ENCODE measurements around the gene NXPH1. TPM values are rescaled to one million over a fixed set of nuclear protein-coding genes. Genes with fewer than 3 reads are reported as not detected.

The NXPH1 gene
- polyA plus RNA-seq, 1 donor (not counting 4 experiments of a cell fraction or from before 2014, with no cell fraction given) = not detected

- DNase-seq (ENCODE audit: low read depth, low spot score) = no peak
- H3K9ac ChIP-seq (ENCODE audit: control insufficient read depth, extremely low read depth, insufficient read depth, low read length) = no peak overlapping the region
- no peak overlapping the region for H3K27ac ChIP-seq (ENCODE audit: control insufficient read depth, insufficient read depth, low read length)
- no peaks in the 10 kb centered on the region for H3K36me3 ChIP-seq (ENCODE audit: control insufficient read depth in 2 of 2, extremely low read depth in 1 of 2, insufficient read depth in 2 of 2, low read length in 2 of 2)
- no peaks in the 10 kb centered on the region for H3K9me1 ChIP-seq (ENCODE audit: control insufficient read depth, extremely low read depth, insufficient read depth, low read length)
- H3K9me3 ChIP-seq (ENCODE audit: control insufficient read depth, low read depth, low read length) = no peaks in the 10 kb centered on the region
- no peaks in the 10 kb centered on the region for H3K79me2 ChIP-seq (ENCODE audit: control insufficient read depth, insufficient read depth, low read length)
- peaks cover 33% of the 10 kb centered on the region for H3K27me3 ChIP-seq (ENCODE audit: control insufficient read depth, extremely low read depth, insufficient read depth, low read length)
- FAIRE-seq = no peak
- H2AFZ ChIP-seq (ENCODE audit: control insufficient read depth, low read length) = no peak overlapping the region
- no peaks in the 10 kb centered on the region for H3K4me1 ChIP-seq (ENCODE audit: control insufficient read depth, extremely low read depth, insufficient read depth, low read length)
- H4K20me1 ChIP-seq (ENCODE audit: control insufficient read depth, extremely low read depth, insufficient read depth, low read length) = no peaks in the 10 kb centered on the region
- TF ChIP-seq EZH2 (IDR thresholded peaks at IDR 0.05; ENCODE audit: low read length) (no peak), CTCF (optimal IDR thresholded peaks at IDR 0.05 in 1 of 3, IDR thresholded peaks at IDR 0.05 in 1 of 3, conservative IDR thresholded peaks at IDR 0.05 in 1 of 3; ENCODE audit: extremely low read depth in 1 of 3, insufficient read depth in 2 of 3, low read length in 3 of 3) (no peak)
- dilution Hi-C loops (cut with MboI; ENCODE audit: extremely low pct_ligation_motif_present, low sequenced_read_pairs) = no loop called here
- H3K4me2 ChIP-seq (ENCODE audit: control insufficient read depth, extremely low read depth, insufficient read depth, low read depth, low read length) = no peak overlapping the region
- no peak overlapping the region for H3K4me3 ChIP-seq (ENCODE audit: control insufficient read depth in 2 of 3, extremely low read depth in 1 of 3, insufficient read depth in 2 of 3, low read depth in 1 of 3, low read length in 3 of 3)
These were observed 2.8 kb upstream of the NXPH1 start for GRCh38 chr7:8430643-8431042.

GRCh38 chr7:8434290-8435002 is 1.0 kb downstream of the NXPH1 start:
- H3K4me3 ChIP-seq (ENCODE audit: control insufficient read depth in 2 of 3, extremely low read depth in 1 of 3, insufficient read depth in 2 of 3, low read depth in 1 of 3, low read length in 3 of 3) = no peak overlapping the region
- FAIRE-seq = no peak
- dilution Hi-C loops (cut with MboI; ENCODE audit: extremely low pct_ligation_motif_present, low sequenced_read_pairs) = no loop called here
- no peaks in the 10 kb centered on the region for H3K4me1 ChIP-seq (ENCODE audit: control insufficient read depth, extremely low read depth, insufficient read depth, low read length)
- no peak overlapping the region for H2AFZ ChIP-seq (ENCODE audit: control insufficient read depth, low read length)
- H3K36me3 ChIP-seq (ENCODE audit: control insufficient read depth in 2 of 2, extremely low read depth in 1 of 2, insufficient read depth in 2 of 2, low read length in 2 of 2) = no peaks in the 10 kb centered on the region
- H3K27me3 ChIP-seq (ENCODE audit: control insufficient read depth, extremely low read depth, insufficient read depth, low read length) = peaks cover 47% of the 10 kb centered on the region
- H4K20me1 ChIP-seq (ENCODE audit: control insufficient read depth, extremely low read depth, insufficient read depth, low read length) = no peaks in the 10 kb centered on the region
- H3K9me1 ChIP-seq (ENCODE audit: control insufficient read depth, extremely low read depth, insufficient read depth, low read length) = no peaks in the 10 kb centered on the region
- H3K4me2 ChIP-seq (ENCODE audit: control insufficient read depth, extremely low read depth, insufficient read depth, low read depth, low read length) = no peak overlapping the region
- DNase-seq (ENCODE audit: low read depth, low spot score) = no peak
- no peak overlapping the region for H3K27ac ChIP-seq (ENCODE audit: control insufficient read depth, insufficient read depth, low read length)
- H3K9me3 ChIP-seq (ENCODE audit: control insufficient read depth, low read depth, low read length) = no peaks in the 10 kb centered on the region
- TF ChIP-seq CTCF (optimal IDR thresholded peaks at IDR 0.05 in 1 of 3, IDR thresholded peaks at IDR 0.05 in 1 of 3, conservative IDR thresholded peaks at IDR 0.05 in 1 of 3; ENCODE audit: extremely low read depth in 1 of 3, insufficient read depth in 2 of 3, low read length in 3 of 3) (no peak), EZH2 (IDR thresholded peaks at IDR 0.05; ENCODE audit: low read length) (no peak)
- no peaks in the 10 kb centered on the region for H3K79me2 ChIP-seq (ENCODE audit: control insufficient read depth, insufficient read depth, low read length)
- no peak overlapping the region for H3K9ac ChIP-seq (ENCODE audit: control insufficient read depth, extremely low read depth, insufficient read depth, low read length)

All from keratinocyte (primary cell).